HUES6 (cell line): Measurements from ENCODE around the gene NIN.
A peak's percentile ranks its signal among the peaks of the same experiment; 100 is the strongest.

Source experiments
- H3K27ac ChIP-seq: 2 replicates; pipeline ENCODE4 v1.7.0; 2013; ENCODE audit warnings: low read depth, mild to moderate bottlenecking, low read length, inconsistent platforms
- H3K27me3 ChIP-seq: 2 replicates; pipeline ENCODE4 v1.6.1; 2013; ENCODE audit warnings: low read length; ENCODE audit not compliant: control insufficient read depth, insufficient read depth
- H3K36me3 ChIP-seq: 2 replicates; pipeline ENCODE4 v1.6.1; 2013; ENCODE audit warnings: low read length; ENCODE audit not compliant: control insufficient read depth, insufficient read depth
- H3K4me1 ChIP-seq: 2 replicates; pipeline ENCODE4 v1.6.1; 2013; ENCODE audit warnings: low read length; ENCODE audit not compliant: control insufficient read depth, insufficient read depth
- H3K4me3 ChIP-seq: 2 replicates; pipeline ENCODE4 v1.5.1; 2013; ENCODE audit warnings: low read depth, low read length
- H3K9ac ChIP-seq: one replicate; pipeline ENCODE4 v1.6.1; 2013; ENCODE audit warnings: mild to moderate bottlenecking, low read length
- H3K9me3 ChIP-seq: 2 replicates; pipeline ENCODE4 v1.6.1; 2013; ENCODE audit warnings: low read depth, low read length; ENCODE audit not compliant: control insufficient read depth, insufficient read depth

The NIN gene

GRCh38 chr14:50830932-50831725 is at the start of gene NIN:
Gene NIN, minus strand, starts transcription at chr14:50831162. Its CDS starts 9,106 bp downstream, at chr14:50822056.
- Histone ChIP-seq H3K27me3 (peaks cover 78% of the 10 kb centered on the region), H3K4me3 (peak within 1 kb of the TSS; percentile 82), H3K36me3 (no peaks in the 10 kb centered on the region), H3K9me3 (no peaks in the 10 kb centered on the region), H3K4me1 (peaks cover 17% of the 10 kb centered on the region), H3K27ac (no peak within 1 kb of the TSS), H3K9ac (peak within 1 kb of the TSS; percentile 79)

- no peak overlapping the region for H3K4me3 ChIP-seq
- peaks cover 34% of the 10 kb centered on the region for H3K27me3 ChIP-seq
- H3K4me1 ChIP-seq: peaks cover 27% of the 10 kb centered on the region
- H3K27ac ChIP-seq: no peak overlapping the region
- no peak overlapping the region for H3K9ac ChIP-seq
- H3K9me3 ChIP-seq: no peaks in the 10 kb centered on the region
- no peaks in the 10 kb centered on the region for H3K36me3 ChIP-seq
Observed at GRCh38 chr14:50875359-50876070, 44.6 kb upstream of the NIN start.

GRCh38 chr14:50874757-50875156 is 43.8 kb upstream of the NIN start:
- peaks cover 27% of the 10 kb centered on the region for H3K4me1 ChIP-seq
- no peak overlapping the region for H3K27ac ChIP-seq
- no peaks in the 10 kb centered on the region for H3K36me3 ChIP-seq
- no peak overlapping the region for H3K9ac ChIP-seq
- H3K9me3 ChIP-seq: no peaks in the 10 kb centered on the region
- H3K27me3 ChIP-seq: peaks cover 42% of the 10 kb centered on the region
- H3K4me3 ChIP-seq: no peak overlapping the region

- H3K36me3 ChIP-seq: no peaks in the 10 kb centered on the region
- H3K27ac ChIP-seq: no peak within 1 kb of the TSS
- no peak within 1 kb of the TSS for H3K9ac ChIP-seq
- peaks cover 27% of the 10 kb centered on the region for H3K4me1 ChIP-seq
- H3K4me3 ChIP-seq: peak within 1 kb of the TSS; percentile 53
- H3K9me3 ChIP-seq: no peaks in the 10 kb centered on the region
- peaks cover 46% of the 10 kb centered on the region for H3K27me3 ChIP-seq
Observed at GRCh38 chr14:50871914-50872732, 41.2 kb upstream of the NIN start, which contains the start of gene ABHD12B. Gene ABHD12B, plus strand, starts transcription at chr14:50872053. Its CDS starts 122 bp downstream, at chr14:50872175.

- Histone ChIP-seq H3K4me3 (no peak overlapping the region), H3K9ac (no peak overlapping the region), H3K9me3 (no peaks in the 10 kb centered on the region), H3K36me3 (no peaks in the 10 kb centered on the region), H3K27me3 (peaks cover 46% of the 10 kb centered on the region), H3K4me1 (peaks cover 21% of the 10 kb centered on the region), H3K27ac (no peak overlapping the region)
Observed at GRCh38 chr14:50871228-50871627, 40.3 kb upstream of the NIN start.

GRCh38 chr14:50865391-50866076 is 34.6 kb upstream of the NIN start:
- H3K27me3 ChIP-seq: peaks cover 12% of the 10 kb centered on the region
- no peak overlapping the region for H3K4me3 ChIP-seq
- no peaks in the 10 kb centered on the region for H3K36me3 ChIP-seq
- no peaks in the 10 kb centered on the region for H3K9me3 ChIP-seq
- H3K4me1 ChIP-seq: peaks cover 20% of the 10 kb centered on the region
- H3K27ac ChIP-seq: no peak overlapping the region
- H3K9ac ChIP-seq: no peak overlapping the region

- Histone ChIP-seq H3K9me3 (no peaks in the 10 kb centered on the region), H3K36me3 (no peaks in the 10 kb centered on the region), H3K4me3 (no peak overlapping the region), H3K27me3 (peaks cover 6% of the 10 kb centered on the region; the same call in 1 of the 2 replicates), H3K9ac (no peak overlapping the region), H3K27ac (no peak overlapping the region), H3K4me1 (peaks cover 24% of the 10 kb centered on the region)
Observed at GRCh38 chr14:50864946-50865345, 34.0 kb upstream of the NIN start.

GRCh38 chr14:50864237-50864636 is 33.3 kb upstream of the NIN start:
- H3K27me3 ChIP-seq: no peaks in the 10 kb centered on the region
- H3K36me3 ChIP-seq: no peaks in the 10 kb centered on the region
- no peak overlapping the region for H3K27ac ChIP-seq
- H3K4me3 ChIP-seq: no peak overlapping the region
- peaks cover 31% of the 10 kb centered on the region for H3K4me1 ChIP-seq
- H3K9me3 ChIP-seq: no peaks in the 10 kb centered on the region
- H3K9ac ChIP-seq: no peak overlapping the region

GRCh38 chr14:50862036-50862570 is 31.1 kb upstream of the NIN start:
- Histone ChIP-seq H3K27ac (no peak overlapping the region), H3K36me3 (no peaks in the 10 kb centered on the region), H3K4me1 (peaks cover 32% of the 10 kb centered on the region), H3K9me3 (no peaks in the 10 kb centered on the region), H3K27me3 (no peaks in the 10 kb centered on the region), H3K9ac (no peak overlapping the region), H3K4me3 (no peak overlapping the region)

- H3K4me3 ChIP-seq: peak overlapping the region; percentile 17; the same call in 1 of the 2 replicates
- no peaks in the 10 kb centered on the region for H3K27me3 ChIP-seq
- peaks cover 32% of the 10 kb centered on the region for H3K4me1 ChIP-seq
- H3K9me3 ChIP-seq: no peaks in the 10 kb centered on the region
- H3K9ac ChIP-seq: no peak overlapping the region
- H3K36me3 ChIP-seq: no peaks in the 10 kb centered on the region
- H3K27ac ChIP-seq: no peak overlapping the region
Observed at GRCh38 chr14:50860478-50861086, 29.6 kb upstream of the NIN start.
